Neural cell (in vitro differentiated cells): ENCODE data around the gene INHBC. TPM values are rescaled to one million over a fixed set of nuclear protein-coding genes. Genes with fewer than 3 reads are reported as not detected.
"Not testable (repeated sequence)": the region's sequence is repeated elsewhere in the genome, so short reads cannot be mapped to it uniquely, and the experiment has no call there.

Experiments used
- H2AFZ ChIP-seq: fragments of 200-600, 300-800 bp; sonication (generic), shearing (Covaris generic); 2 replicates; pipeline ENCODE4 v1.6.0; 2014; ENCODE audit warnings: low read depth, mild to moderate bottlenecking, antibody characterized with exemption, low read length, moderate library complexity
- H3F3A ChIP-seq: fragments of 200-600 bp; shearing (Covaris generic); 2 replicates; pipeline ENCODE4 v1.6.1; 2016; ENCODE audit warnings: mild to moderate bottlenecking, moderate library complexity, mixed read lengths, antibody characterized with exemption, low read length; ENCODE audit not compliant: insufficient read depth, poor library complexity, severe bottlenecking
- H3K27ac ChIP-seq: fragments of 200-600, 300-800 bp; sonication (generic), shearing (Covaris generic); 2 replicates; pipeline ENCODE4 v1.5.1; 2014; ENCODE audit warnings: mild to moderate bottlenecking, low read length, moderate library complexity
- H3K27me3 ChIP-seq: fragments of 300-800, 200-600 bp; sonication (generic), shearing (Covaris generic); 2 replicates; pipeline ENCODE4 v1.6.0; 2014; ENCODE audit warnings: mild to moderate bottlenecking, low read depth, low read length, moderate library complexity; ENCODE audit not compliant: insufficient read depth
- H3K36me3 ChIP-seq: fragments of 300-800, 200-600 bp; sonication (generic), shearing (Covaris generic); 2 replicates; pipeline ENCODE4 v1.5.1; 2014; ENCODE audit warnings: mild to moderate bottlenecking, antibody characterized with exemption, low read length, moderate library complexity; ENCODE audit not compliant: insufficient read depth
- H3K4me2 ChIP-seq: fragments of 300-800, 200-600 bp; sonication (generic), shearing (Covaris generic); 2 replicates; pipeline ENCODE4 v1.6.0; 2014; ENCODE audit warnings: mild to moderate bottlenecking, low read length
- H3K4me3 ChIP-seq: fragments of 300-800, 200-600 bp; sonication (generic), shearing (Covaris generic); 2 replicates; pipeline ENCODE4 v1.5.1; 2014; ENCODE audit warnings: mild to moderate bottlenecking, low read length, moderate library complexity
- H3K79me2 ChIP-seq: fragments of 200-600 bp; shearing (Covaris generic); replicated peaks from 2 replicates; pipeline ENCODE4 v1.6.0; 2014; ENCODE audit warnings: mild to moderate bottlenecking, low read length, moderate library complexity; ENCODE audit not compliant: insufficient read depth
- H3K9ac ChIP-seq: fragments of 300-800, 200-600 bp; sonication (generic), shearing (Covaris generic); 2 replicates; pipeline ENCODE4 v1.6.1; 2016; ENCODE audit warnings: mild to moderate bottlenecking, low read length, mixed read lengths
- H3K9me2 ChIP-seq: fragments of 200-600 bp; shearing (Covaris generic); 2 replicates; pipeline ENCODE4 v1.6.1; 2016; ENCODE audit warnings: mild to moderate bottlenecking, low read length, mixed read lengths; ENCODE audit not compliant: insufficient read depth
- H3K9me3 ChIP-seq: fragments of 200-600, 300-800 bp; sonication (generic), shearing (Covaris generic); 2 replicates; pipeline ENCODE4 v1.6.1; 2016; ENCODE audit warnings: mild to moderate bottlenecking, mixed run types, low read length, moderate library complexity, mixed read lengths
- H4K20me1 ChIP-seq: fragments of 200-600 bp; shearing (Covaris generic); 2 replicates; pipeline ENCODE4 v1.6.1; 2016; ENCODE audit warnings: mild to moderate bottlenecking, mixed run types; ENCODE audit not compliant: insufficient read depth
- EP300 ChIP-seq: fragments of 450-650 bp; conservative IDR thresholded peaks from 2 replicates; pipeline ENCODE4 v1.6.1; 2014; ENCODE audit warnings: antibody characterized with exemption, mild to moderate bottlenecking, moderate library complexity; ENCODE audit not compliant: poor library complexity, severe bottlenecking
- EZH2 ChIP-seq: fragments of 200-600, 300-800 bp; shearing (Covaris generic), sonication (generic); IDR thresholded peaks from 2 replicates; pipeline ENCODE4 v1.6.1; 2014; ENCODE audit warnings: antibody characterized with exemption, low read length, borderline replicate concordance, mild to moderate bottlenecking; ENCODE audit not compliant: insufficient read depth, poor library complexity, severe bottlenecking
- MXI1 ChIP-seq: fragments of 450-650 bp; conservative IDR thresholded peaks from 2 replicates; pipeline ENCODE4 v1.6.1; 2014; ENCODE audit warnings: antibody characterized with exemption, mild to moderate bottlenecking; ENCODE audit not compliant: poor library complexity, severe bottlenecking
- POLR2AphosphoS5 ChIP-seq: IDR thresholded peaks from 2 replicates; pipeline ENCODE4 v1.6.1; 2012
- RAD21 ChIP-seq: fragments of 450-650 bp; conservative IDR thresholded peaks from 2 replicates; pipeline ENCODE4 v1.6.1; 2014; ENCODE audit warnings: antibody characterized with exemption, mild to moderate bottlenecking, moderate library complexity
- REST ChIP-seq: IDR thresholded peaks from 2 replicates; pipeline ENCODE4 v1.6.1; 2012; ENCODE audit warnings: borderline replicate concordance
- SMC3 ChIP-seq: fragments of 450-650 bp; conservative IDR thresholded peaks from 2 replicates; pipeline ENCODE4 v1.6.1; 2014; ENCODE audit warnings: antibody characterized with exemption, mild to moderate bottlenecking, moderate library complexity; ENCODE audit not compliant: poor library complexity
- TAF1 ChIP-seq: IDR thresholded peaks from 2 replicates; pipeline ENCODE4 v1.6.1; 2012; ENCODE audit warnings: low read depth
- polyA plus RNA-seq: library from polyadenylated mRNA; depleted of rRNA; stranded (reverse); fragments of >200 nt; gene quantifications from 2 replicates; pipeline ENCODE4 v1.2.3, GENCODE V29; 2014
- TF ChIP-seq, protein P1 (sequence below): fragments of 450-650 bp; IDR thresholded peaks from 2 replicates; pipeline ENCODE4 v1.5.1; 2014; ENCODE audit warnings: antibody characterized with exemption, mild to moderate bottlenecking, moderate library complexity; ENCODE audit not compliant: poor library complexity, severe bottlenecking

Gene INHBC
- polyA plus RNA-seq, 1 donor from 2014 or later = not detected

DNA sequence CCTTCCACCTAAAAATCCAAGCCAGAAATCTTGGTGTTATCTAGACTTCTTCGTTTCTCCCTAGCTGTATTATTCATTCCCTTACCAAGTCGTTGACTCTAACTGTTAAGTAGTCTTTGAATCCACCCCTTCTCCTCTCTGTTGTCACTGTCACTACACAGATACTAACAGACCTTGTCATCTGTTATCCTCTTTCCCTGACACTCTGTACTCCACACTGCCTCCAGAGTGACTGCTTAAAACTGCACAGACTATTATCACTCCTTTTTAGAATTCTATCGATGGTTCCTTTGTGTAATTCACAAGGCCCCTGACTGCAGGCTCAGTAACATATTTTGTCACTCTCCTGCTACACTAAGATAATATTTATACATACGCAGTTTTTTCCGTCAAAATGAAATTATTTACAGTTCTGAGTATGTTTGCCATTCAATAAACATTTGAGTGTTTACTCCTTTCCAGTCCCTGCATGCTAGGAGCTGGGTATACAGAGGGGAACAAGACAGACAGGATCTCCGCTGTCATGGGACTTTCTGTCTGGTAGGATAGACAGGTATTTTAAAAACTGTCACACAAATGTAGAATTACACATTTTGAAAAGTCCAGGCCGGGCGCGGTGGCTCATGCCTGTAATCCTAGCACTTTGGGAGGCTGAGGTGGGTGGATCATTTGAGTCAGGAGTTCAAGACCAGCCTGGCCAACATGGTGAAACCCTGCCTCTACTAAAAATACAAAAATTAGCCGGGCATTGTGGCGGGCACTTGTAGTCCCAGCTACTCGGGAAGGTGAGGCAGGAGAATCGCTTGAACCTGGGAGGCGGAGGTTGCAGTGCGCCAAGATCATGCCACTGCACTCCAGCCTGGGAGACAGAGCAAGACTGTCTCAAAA is 57.1 kb downstream of the INHBC start:
- Histone ChIP-seq H3K79me2 (peaks cover 15% of the 10 kb centered on the region), H3F3A (no peaks in the 10 kb centered on the region), H3K27me3 (no peaks in the 10 kb centered on the region), H2AFZ (no peak overlapping the region), H3K9me2 (no peaks in the 10 kb centered on the region), H3K9ac (peak overlapping the region; percentile 39), H4K20me1 (no peaks in the 10 kb centered on the region), H3K9me3 (no peaks in the 10 kb centered on the region), H3K4me3 (no peak overlapping the region), H3K27ac (peak overlapping the region; percentile 66), H3K4me2 (no peak overlapping the region), H3K36me3 (peaks cover 4% of the 10 kb centered on the region)
- no peak for TF ChIP-seq SMC3
- no peak for TF ChIP-seq REST
- TF ChIP-seq, protein P1, sequence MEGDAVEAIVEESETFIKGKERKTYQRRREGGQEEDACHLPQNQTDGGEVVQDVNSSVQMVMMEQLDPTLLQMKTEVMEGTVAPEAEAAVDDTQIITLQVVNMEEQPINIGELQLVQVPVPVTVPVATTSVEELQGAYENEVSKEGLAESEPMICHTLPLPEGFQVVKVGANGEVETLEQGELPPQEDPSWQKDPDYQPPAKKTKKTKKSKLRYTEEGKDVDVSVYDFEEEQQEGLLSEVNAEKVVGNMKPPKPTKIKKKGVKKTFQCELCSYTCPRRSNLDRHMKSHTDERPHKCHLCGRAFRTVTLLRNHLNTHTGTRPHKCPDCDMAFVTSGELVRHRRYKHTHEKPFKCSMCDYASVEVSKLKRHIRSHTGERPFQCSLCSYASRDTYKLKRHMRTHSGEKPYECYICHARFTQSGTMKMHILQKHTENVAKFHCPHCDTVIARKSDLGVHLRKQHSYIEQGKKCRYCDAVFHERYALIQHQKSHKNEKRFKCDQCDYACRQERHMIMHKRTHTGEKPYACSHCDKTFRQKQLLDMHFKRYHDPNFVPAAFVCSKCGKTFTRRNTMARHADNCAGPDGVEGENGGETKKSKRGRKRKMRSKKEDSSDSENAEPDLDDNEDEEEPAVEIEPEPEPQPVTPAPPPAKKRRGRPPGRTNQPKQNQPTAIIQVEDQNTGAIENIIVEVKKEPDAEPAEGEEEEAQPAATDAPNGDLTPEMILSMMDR = peak; percentile 63
- TF ChIP-seq EP300 = peak; percentile 21
- TF ChIP-seq RAD21 = no peak

DNA sequence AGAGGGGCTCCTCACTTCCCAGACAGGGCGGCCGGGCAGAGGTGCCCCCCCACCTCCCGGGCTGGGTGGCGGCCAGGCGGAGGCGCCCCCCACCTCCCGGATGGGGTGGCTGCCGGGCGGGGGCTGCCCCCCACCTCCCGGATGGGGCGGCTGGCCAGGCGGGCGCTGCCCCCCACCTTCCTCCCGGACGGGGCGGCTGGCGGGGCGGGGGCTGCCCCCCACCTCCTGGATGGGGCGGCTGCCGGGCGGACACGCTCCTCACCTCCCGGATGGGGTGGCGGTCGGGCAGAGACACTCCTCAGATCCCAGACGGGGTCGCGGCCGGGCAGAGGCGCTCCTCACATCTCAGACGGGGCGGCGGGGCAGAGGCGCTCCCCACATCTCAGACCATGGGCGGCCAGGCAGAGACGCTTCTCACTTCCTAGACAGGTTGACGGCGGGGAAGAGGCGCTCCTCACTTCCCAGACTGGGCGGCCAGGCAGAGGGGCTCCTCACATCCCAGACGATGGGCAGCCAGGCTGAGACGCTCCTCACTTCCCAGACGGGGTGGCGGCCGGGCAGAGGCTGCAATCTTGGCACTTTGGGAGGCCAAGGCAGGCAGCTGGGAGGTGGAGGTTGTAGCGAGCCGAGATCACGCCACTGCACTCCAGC is 60.6 kb downstream of the INHBC start:
- not testable (repeated sequence) for H3K9ac ChIP-seq, H3K27me3 ChIP-seq, H3K79me2 ChIP-seq, H3K4me2 ChIP-seq, H2AFZ ChIP-seq, H3K36me3 ChIP-seq, H3F3A ChIP-seq, H3K9me2 ChIP-seq, H3K4me3 ChIP-seq, H3K27ac ChIP-seq, H3K9me3 ChIP-seq, H4K20me1 ChIP-seq

- no peaks in the 10 kb centered on the region for H3K9me2 ChIP-seq
- H3K27ac ChIP-seq = no peak overlapping the region
- no peaks in the 10 kb centered on the region for H3F3A ChIP-seq
- peaks cover 14% of the 10 kb centered on the region for H3K36me3 ChIP-seq
- no peak overlapping the region for H3K9ac ChIP-seq
- no peaks in the 10 kb centered on the region for H4K20me1 ChIP-seq
- no peak overlapping the region for H3K4me2 ChIP-seq
- TF ChIP-seq EP300 (no peak), TAF1 (no peak), MXI1 (no peak), SMC3 (no peak), REST (no peak), EZH2 (no peak), POLR2AphosphoS5 (no peak), RAD21 (no peak)
- TF ChIP-seq, protein P1 = no peak
- no peaks in the 10 kb centered on the region for H3K27me3 ChIP-seq
- H2AFZ ChIP-seq = no peak overlapping the region
- H3K4me3 ChIP-seq = no peak overlapping the region
- no peaks in the 10 kb centered on the region for H3K9me3 ChIP-seq
- no peaks in the 10 kb centered on the region for H3K79me2 ChIP-seq
Observed at GRCh38 chr12:57496822-57497221, 62.2 kb downstream of the INHBC start.
